Stimulated activated naive B cell treated with anti-CD40 and anti-IgM and Interleukin-4, amounts not matched to agents 10 μg/mL and 1 μg/mL and 100 μg/mL, for 72 hours (primary cell): ENCODE data around the gene EIF1B.

Experiments used
- ATAC-seq, 2 donors: fragments of 150-1000 bp; cut with Tn5 transposase; replicated peaks; 2 replicates each; pipeline ENCODE4 v1.10.0; 2021; ENCODE audit warnings: moderate library complexity in 1 of 2
- DNase-seq: peaks from one replicate; pipeline ENCODE4 v3.0.0; 2021
- H3K27ac Mint-ChIP-seq: one replicate; pipeline ENCODE4 v1.8.0; 2022; ENCODE audit warnings: mild to moderate bottlenecking, mixed read lengths
- H3K27me3 Mint-ChIP-seq, 2 donors: one replicate each; pipeline ENCODE4 v1.8.0; 2022; ENCODE audit warnings: mixed read lengths in 2 of 2
- H3K36me3 Mint-ChIP-seq, 2 donors: one replicate each; pipeline ENCODE4 v1.8.0; 2022; ENCODE audit warnings: mixed read lengths in 2 of 2, mild to moderate bottlenecking in 1 of 2
- H3K4me1 Mint-ChIP-seq, 2 donors: one replicate each; pipeline ENCODE4 v1.8.0; 2022; ENCODE audit warnings: mixed read lengths in 2 of 2, mild to moderate bottlenecking in 1 of 2
- H3K4me3 Mint-ChIP-seq, 2 donors: one replicate each; pipeline ENCODE4 v1.8.0; 2022; ENCODE audit warnings: mild to moderate bottlenecking in 2 of 2, mixed read lengths in 2 of 2, moderate library complexity in 1 of 2
- H3K9me3 Mint-ChIP-seq, 2 donors: one replicate each; pipeline ENCODE4 v1.8.0; 2022; ENCODE audit warnings: mixed read lengths in 2 of 2, mild to moderate bottlenecking in 1 of 2

EIF1B gene

GRCh38 chr3:40298075-40298474, 11.4 kb upstream of the EIF1B start:
- no peak for ATAC-seq
- Mint-ChIP-seq H3K36me3 (peaks cover 29 to 40% of the 10 kb centered on the region in 2 donors), H3K9me3 (no peaks in the 10 kb centered on the region), H3K4me1 (peaks cover 2 to 6% of the 10 kb centered on the region in 2 donors), H3K27me3 (no peaks in the 10 kb centered on the region), H3K4me3 (no peak overlapping the region), H3K27ac (no peak overlapping the region)
- no peak for DNase-seq

GRCh38 chr3:40299130-40299720, 10.3 kb upstream of the EIF1B start:
- ATAC-seq (no peak), DNase-seq (no peak)
- H3K27ac Mint-ChIP-seq = no peak overlapping the region
- H3K4me3 Mint-ChIP-seq = no peak overlapping the region
- H3K4me1 Mint-ChIP-seq = peaks cover 2 to 6% of the 10 kb centered on the region in 2 donors
- H3K27me3 Mint-ChIP-seq = no peaks in the 10 kb centered on the region
- H3K36me3 Mint-ChIP-seq = peaks cover 25 to 34% of the 10 kb centered on the region in 2 donors
- H3K9me3 Mint-ChIP-seq = no peaks in the 10 kb centered on the region

- H3K9me3 Mint-ChIP-seq = no peaks in the 10 kb centered on the region
- no peak overlapping the region for H3K4me3 Mint-ChIP-seq
- H3K27ac Mint-ChIP-seq = no peak overlapping the region
- DNase-seq = no peak
- ATAC-seq = peak; percentile 33 to 50
- peaks cover 2 to 6% of the 10 kb centered on the region in 2 donors for H3K4me1 Mint-ChIP-seq
- H3K36me3 Mint-ChIP-seq = peaks cover 25 to 30% of the 10 kb centered on the region in 2 donors
- H3K27me3 Mint-ChIP-seq = no peaks in the 10 kb centered on the region
These were observed 9.7 kb upstream of the EIF1B start for GRCh38 chr3:40299721-40300335.

GRCh38 chr3:40302784-40303183, 6.7 kb upstream of the EIF1B start:
- Mint-ChIP-seq H3K9me3 (no peaks in the 10 kb centered on the region), H3K27me3 (no peaks in the 10 kb centered on the region), H3K4me3 (no peak overlapping the region), H3K36me3 (peaks cover 16 to 22% of the 10 kb centered on the region in 2 donors), H3K27ac (no peak overlapping the region), H3K4me1 (peaks cover 2 to 6% of the 10 kb centered on the region in 2 donors)
- ATAC-seq (no peak), DNase-seq (no peak)

GRCh38 chr3:40304352-40304751, 5.2 kb upstream of the EIF1B start:
- no peak overlapping the region for H3K4me3 Mint-ChIP-seq
- peaks cover 14 to 22% of the 10 kb centered on the region in 2 donors for H3K36me3 Mint-ChIP-seq
- H3K9me3 Mint-ChIP-seq = no peaks in the 10 kb centered on the region
- H3K27me3 Mint-ChIP-seq = no peaks in the 10 kb centered on the region
- H3K4me1 Mint-ChIP-seq = peaks cover 8 to 10% of the 10 kb centered on the region in 2 donors
- no peak overlapping the region for H3K27ac Mint-ChIP-seq
- no peak for ATAC-seq
- no peak for DNase-seq

- DNase-seq (no peak), ATAC-seq (no peak)
- Mint-ChIP-seq H3K4me1 (peaks cover 4 to 8% of the 10 kb centered on the region in 2 donors), H3K36me3 (peaks cover 6 to 7% of the 10 kb centered on the region in 2 donors), H3K4me3 (no peak overlapping the region), H3K9me3 (no peaks in the 10 kb centered on the region), H3K27ac (no peak overlapping the region), H3K27me3 (no peaks in the 10 kb centered on the region)
These were observed 3.2 kb upstream of the EIF1B start for GRCh38 chr3:40306336-40306735.

GRCh38 chr3:40307176-40307575, 2.3 kb upstream of the EIF1B start:
- Mint-ChIP-seq H3K4me1 (peaks cover 4 to 8% of the 10 kb centered on the region in 2 donors), H3K9me3 (no peaks in the 10 kb centered on the region), H3K4me3 (no peak overlapping the region), H3K27me3 (no peaks in the 10 kb centered on the region), H3K27ac (no peak overlapping the region), H3K36me3 (peaks cover 0 to 2% of the 10 kb centered on the region in 2 donors)
- ATAC-seq (no peak), DNase-seq (no peak)

GRCh38 chr3:40308725-40309417, 636 bp upstream of the EIF1B start:
- no peaks in the 10 kb centered on the region for H3K27me3 Mint-ChIP-seq
- H3K4me1 Mint-ChIP-seq = peaks cover 4 to 10% of the 10 kb centered on the region in 2 donors
- peak overlapping the region; percentile 100 for H3K27ac Mint-ChIP-seq
- ATAC-seq (peak; percentile 2 to 5), DNase-seq (no peak)
- no peaks in the 10 kb centered on the region for H3K9me3 Mint-ChIP-seq
- peaks cover 0 to 2% of the 10 kb centered on the region in 2 donors for H3K36me3 Mint-ChIP-seq
- peak overlapping the region; percentile 100 for H3K4me3 Mint-ChIP-seq

- DNase-seq = peak; percentile 29
- Mint-ChIP-seq H3K4me1 (peaks cover 4 to 10% of the 10 kb centered on the region in 2 donors), H3K4me3 (peak overlapping the region; percentile 100), H3K27ac (peak overlapping the region; percentile 100), H3K36me3 (peaks cover 2 to 4% of the 10 kb centered on the region in 2 donors), H3K9me3 (no peaks in the 10 kb centered on the region), H3K27me3 (no peaks in the 10 kb centered on the region)
- ATAC-seq = peak; percentile 41 to 49
These were observed 603 bp downstream of the EIF1B start for GRCh38 chr3:40309925-40310695.

- H3K36me3 Mint-ChIP-seq = peaks cover 2 to 4% of the 10 kb centered on the region in 2 donors
These were observed 1.2 kb downstream of the EIF1B start for GRCh38 chr3:40310705-40311104.

GRCh38 chr3:40312661-40313226, 3.2 kb downstream of the EIF1B start:
- no peak for DNase-seq
- no peaks in the 10 kb centered on the region for H3K27me3 Mint-ChIP-seq
- no peak for ATAC-seq
- no peak overlapping the region for H3K4me3 Mint-ChIP-seq
- H3K36me3 Mint-ChIP-seq = peaks cover 2 to 4% of the 10 kb centered on the region in 2 donors
- H3K27ac Mint-ChIP-seq = peak overlapping the region; percentile 9
- H3K9me3 Mint-ChIP-seq = no peaks in the 10 kb centered on the region
- peaks cover 4 to 10% of the 10 kb centered on the region in 2 donors for H3K4me1 Mint-ChIP-seq

More at GRCh38 chr3:40310705-40311104, 1.2 kb downstream of the EIF1B start:
- H3K4me3 Mint-ChIP-seq = peak overlapping the region; percentile 100
- H3K27me3 Mint-ChIP-seq = no peaks in the 10 kb centered on the region
- no peak for DNase-seq
- ATAC-seq = no peak
- H3K27ac Mint-ChIP-seq = peak overlapping the region; percentile 31
- H3K9me3 Mint-ChIP-seq = no peaks in the 10 kb centered on the region
- peaks cover 4 to 10% of the 10 kb centered on the region in 2 donors for H3K4me1 Mint-ChIP-seq

GRCh38 chr3:40313975-40314860, 4.7 kb downstream of the EIF1B start:
- H3K27me3 Mint-ChIP-seq = no peaks in the 10 kb centered on the region
- no peak overlapping the region for H3K4me3 Mint-ChIP-seq
- H3K27ac Mint-ChIP-seq = peak overlapping the region; percentile 85
- peaks cover 2 to 4% of the 10 kb centered on the region in 2 donors for H3K36me3 Mint-ChIP-seq
- DNase-seq (no peak), ATAC-seq (no peak)
- H3K9me3 Mint-ChIP-seq = no peaks in the 10 kb centered on the region
- peaks cover 0 to 4% of the 10 kb centered on the region in 2 donors for H3K4me1 Mint-ChIP-seq
